H54 (cell line): ENCODE results near the gene BPI.
"Not testable (repeated sequence)": the region's sequence is repeated elsewhere in the genome, so short reads cannot be mapped to it uniquely, and the experiment has no call there.

Experiments
- DNase-seq: peaks from one replicate; pipeline ENCODE4 v3.0.0; 2011; ENCODE audit warnings: low spot score, mixed read lengths; ENCODE audit not compliant: insufficient read length
- FAIRE-seq: peaks from 3 replicates; lab custom pipeline; 2011; peaks lifted over from hg19 to GRCh38; lab: Jason Lieb, UNC
- POLR2A ChIP-seq: IDR thresholded peaks from 2 replicates; pipeline ENCODE4 v1.6.1; 2011; ENCODE audit warnings: low read depth, mild to moderate bottlenecking, low read length

BPI gene

GRCh38 chr20:38303908-38304379 lies at the start of gene BPI:
BPI (plus strand) TSS chr20:38304156; CDS start chr20:38304224, 68 bp downstream.
- FAIRE-seq: no peak

GRCh38 chr20:38254621-38255020 lies 49.3 kb upstream of the BPI start:
- not testable (repeated sequence) for DNase-seq, FAIRE-seq

More at GRCh38 chr20:38303908-38304379, at the start of gene BPI:
- no peak for DNase-seq
- no peak for TF ChIP-seq POLR2A

- TF ChIP-seq POLR2A: no peak
- DNase-seq (no peak), FAIRE-seq (no peak)
Measured at GRCh38 chr20:38255393-38255792, 48.6 kb upstream of the BPI start.

GRCh38 chr20:38256021-38256420 lies 47.9 kb upstream of the BPI start:
- FAIRE-seq (no peak), DNase-seq (no peak)
- no peak for TF ChIP-seq POLR2A

GRCh38 chr20:38256966-38257365 lies 47.0 kb upstream of the BPI start:
- FAIRE-seq (no peak), DNase-seq (no peak)
- no peak for TF ChIP-seq POLR2A

- TF ChIP-seq POLR2A: no peak
- FAIRE-seq (no peak), DNase-seq (no peak)
Measured at GRCh38 chr20:38258545-38259215, 45.3 kb upstream of the BPI start.

GRCh38 chr20:38260025-38260377 lies 44.0 kb upstream of the BPI start:
- no peak for TF ChIP-seq POLR2A
- no peak for DNase-seq
- FAIRE-seq: no peak

- no peak for TF ChIP-seq POLR2A
- no peak for FAIRE-seq
- no peak for DNase-seq
Measured at GRCh38 chr20:38260378-38261053, 43.4 kb upstream of the BPI start, which contains the start of gene KIAA1755. KIAA1755 (minus strand) TSS chr20:38260735; CDS start chr20:38260500, 235 bp downstream.

GRCh38 chr20:38261054-38261390 lies 42.9 kb upstream of the BPI start:
- TF ChIP-seq POLR2A: no peak
- DNase-seq: no peak
- FAIRE-seq: no peak

GRCh38 chr20:38262931-38263330 lies 41.0 kb upstream of the BPI start:
- DNase-seq (no peak), FAIRE-seq (no peak)
- no peak for TF ChIP-seq POLR2A

GRCh38 chr20:38266426-38266825 lies 37.5 kb upstream of the BPI start:
- no peak for TF ChIP-seq POLR2A
- FAIRE-seq: no peak
- DNase-seq: no peak

GRCh38 chr20:38267296-38267695 lies 36.7 kb upstream of the BPI start:
- DNase-seq: no peak
- TF ChIP-seq POLR2A: no peak
- FAIRE-seq: no peak

- no peak for TF ChIP-seq POLR2A
- FAIRE-seq (no peak), DNase-seq (no peak)
Measured at GRCh38 chr20:38267901-38268514, 35.9 kb upstream of the BPI start.

GRCh38 chr20:38269040-38269439 lies 34.9 kb upstream of the BPI start:
- FAIRE-seq (no peak), DNase-seq (no peak)
- TF ChIP-seq POLR2A: no peak
